Umbilical cord (tissue), 1 donor: Measurements from ENCODE around the gene NUAK1. TPM values are rescaled to one million over a fixed set of nuclear protein-coding genes. Genes with fewer than 3 reads are reported as not detected.

Source experiments
- total RNA-seq: library from RNA; depleted of rRNA; stranded (reverse); fragments of >200 nt; gene quantifications from one replicate; pipeline ENCODE4 v1.2.3, GENCODE V29; 2014; ENCODE audit warnings: low replicate concordance; ENCODE audit not compliant: insufficient read depth

The NUAK1 gene
- total RNA-seq, 1 donor from 2014 or later, result 42.4 TPM

Other genes with a start within 250 kb of the NUAK1 start
- gene CKAP4, start 109.1 kb upstream of the NUAK1 start, total RNA-seq, result 107 TPM
- gene TCP11L2, start 163.8 kb upstream of the NUAK1 start, total RNA-seq, result 46.0 TPM
- gene POLR3B, start 218.8 kb upstream of the NUAK1 start, total RNA-seq, result 17.6 TPM